Inferior parietal cortex (tissue), 1 donor: ENCODE data around the gene FANCM.

Experiments used
- DNase-seq: peaks from one replicate; pipeline ENCODE4 v3.0.0-alpha.2; 2016; ENCODE audit errors: extremely low spot score

Gene FANCM

GRCh38 chr14:45227566-45227965 is 91.8 kb downstream of the FANCM start:
- DNase-seq, result no peak

DNA sequence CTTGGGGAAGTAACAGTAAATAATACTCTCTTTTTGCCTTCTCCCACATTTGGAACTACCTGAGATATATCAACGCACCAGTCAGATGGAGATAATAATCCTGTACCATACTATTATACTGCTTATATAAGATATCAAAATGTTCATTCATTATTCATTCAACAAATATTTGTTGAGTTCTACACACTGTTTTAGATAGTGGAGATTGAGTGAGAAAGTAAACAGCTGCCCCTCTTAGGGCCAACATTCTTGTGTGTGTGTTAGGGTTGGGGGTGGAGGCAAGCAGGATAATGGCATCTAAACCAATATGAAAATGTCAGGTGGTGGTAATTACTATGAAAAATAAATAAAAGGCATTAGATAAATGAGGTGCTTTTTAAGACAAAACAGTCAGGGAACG is 103.3 kb downstream of the FANCM start:
- DNase-seq, result no peak

GRCh38 chr14:45242706-45243105 is 107.0 kb downstream of the FANCM start:
- no peak for DNase-seq

- no peak for DNase-seq
These were observed 110.4 kb downstream of the FANCM start for GRCh38 chr14:45246151-45246550.

DNA sequence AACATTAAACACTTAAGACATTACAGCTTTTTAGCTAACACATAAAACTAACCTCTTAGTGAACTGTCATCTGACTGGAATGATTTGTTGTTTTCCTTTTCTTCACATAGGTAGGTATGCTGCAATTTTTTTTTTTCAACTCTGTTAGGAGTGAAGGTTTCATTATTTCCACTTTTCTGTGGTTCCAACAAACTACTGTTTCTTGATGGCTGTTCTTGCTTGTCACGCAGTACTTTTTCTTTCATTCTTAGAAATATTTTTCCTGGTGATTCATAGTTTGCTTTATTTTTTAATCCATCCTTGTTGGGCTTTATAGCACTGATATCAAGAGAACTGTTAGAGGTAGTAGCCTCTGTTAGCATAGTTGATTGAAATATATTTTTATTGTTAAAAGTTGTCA is 111.0 kb downstream of the FANCM start:
- DNase-seq, result no peak

- DNase-seq, result no peak
These were observed 111.7 kb downstream of the FANCM start for GRCh38 chr14:45247427-45247826.

DNA sequence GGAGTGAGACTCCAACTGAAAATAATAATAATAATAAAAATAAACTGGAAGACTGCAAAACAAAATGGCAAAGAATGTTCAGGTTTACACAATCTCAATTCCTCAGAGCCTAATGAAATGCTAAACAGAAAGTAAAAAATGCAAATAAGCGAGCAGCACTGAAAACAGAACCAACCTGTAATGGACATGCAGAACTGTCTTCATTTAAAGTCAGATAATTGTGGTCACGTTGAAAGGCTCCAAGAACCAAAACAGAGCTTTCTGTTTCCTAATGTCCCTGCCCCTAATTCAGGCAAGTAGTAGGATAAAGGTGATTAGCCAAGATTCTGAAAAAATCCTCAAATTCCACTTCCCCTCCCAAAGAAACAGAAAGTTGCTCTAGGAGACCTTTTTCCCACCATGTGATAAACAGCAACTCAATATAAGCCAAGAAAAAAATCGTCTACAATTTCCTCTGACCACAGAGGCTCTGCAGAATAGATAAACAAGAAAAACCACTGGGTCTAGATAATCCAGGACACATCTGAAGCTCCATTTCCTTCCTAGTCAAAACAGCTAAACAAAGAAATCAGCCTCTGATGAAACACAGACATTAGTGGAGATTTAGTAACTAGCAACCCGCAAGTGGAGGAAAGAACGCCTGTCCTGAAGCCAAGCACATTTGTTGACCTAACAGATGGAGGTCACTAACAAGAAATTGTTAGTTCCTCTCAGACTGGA is 114.3 kb downstream of the FANCM start:
- no peak for DNase-seq
